T47D (cell line): ENCODE data around the gene SH3PXD2B.

Experiments used
- DNase-seq, 2 experiments: peaks; one replicate each; pipeline versions ENCODE4 v3.0.0 to v3.0.0-alpha.2; 2011 to 2012; ENCODE audit warnings: low read depth in 1 of 2, low spot score in 1 of 2
- JUND ChIP-seq: IDR thresholded peaks from 2 replicates; pipeline ENCODE4 v1.6.1; 2012; ENCODE audit warnings: low read depth
- in situ Hi-C: cut with HindIII; loops from 2 replicates; pipeline ENCODE4 v1.10.0; 2016; ENCODE audit warnings: low sequenced_read_pairs, low pct_unique_long_range_greater_than_20kb

Gene SH3PXD2B

GRCh38 chr5:172455511-172456061, 1.3 kb upstream of the SH3PXD2B start:
- in situ Hi-C loops = no loop called here
- no peak for DNase-seq

GRCh38 chr5:172455087-172455381, 709 bp upstream of the SH3PXD2B start:
- in situ Hi-C loops = no loop called here
- DNase-seq = no peak
- no peak for TF ChIP-seq JUND

More at GRCh38 chr5:172455511-172456061, 1.3 kb upstream of the SH3PXD2B start:
- no peak for TF ChIP-seq JUND

GRCh38 chr5:172453986-172454357, 353 bp downstream of the SH3PXD2B start:
- in situ Hi-C loops = no loop called here
- no peak for DNase-seq
- no peak for TF ChIP-seq JUND

- no peak for TF ChIP-seq JUND
- in situ Hi-C loops = no loop called here
- DNase-seq = no peak
These were observed 929 bp downstream of the SH3PXD2B start for GRCh38 chr5:172453206-172453985.

- TF ChIP-seq JUND = no peak
- in situ Hi-C loops = no loop called here
- no peak for DNase-seq
These were observed 1.7 kb downstream of the SH3PXD2B start for GRCh38 chr5:172452398-172453205.

DNA sequence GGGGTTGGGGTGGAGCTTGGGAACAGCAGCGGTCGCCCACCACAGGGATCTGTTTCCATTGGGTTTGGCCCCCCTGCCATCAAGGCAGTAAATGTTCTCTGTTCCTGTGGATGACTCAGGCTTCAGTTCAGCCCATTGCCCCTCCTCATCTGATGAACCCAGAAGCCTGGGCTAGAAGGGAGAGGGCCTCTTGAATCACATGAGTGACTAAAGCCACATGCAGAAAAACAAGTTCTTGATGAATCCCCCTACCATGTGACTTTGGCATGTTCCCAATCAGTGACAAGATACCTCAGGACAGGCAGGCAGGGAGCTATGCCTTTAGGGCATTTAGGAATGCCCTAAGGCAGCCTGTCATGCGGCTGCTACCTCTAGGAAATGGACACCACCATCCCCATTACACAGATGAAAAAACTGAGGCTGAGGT, 2.5 kb downstream of the SH3PXD2B start:
- TF ChIP-seq JUND = no peak
- DNase-seq = no peak
- in situ Hi-C loops = no loop called here

DNA sequence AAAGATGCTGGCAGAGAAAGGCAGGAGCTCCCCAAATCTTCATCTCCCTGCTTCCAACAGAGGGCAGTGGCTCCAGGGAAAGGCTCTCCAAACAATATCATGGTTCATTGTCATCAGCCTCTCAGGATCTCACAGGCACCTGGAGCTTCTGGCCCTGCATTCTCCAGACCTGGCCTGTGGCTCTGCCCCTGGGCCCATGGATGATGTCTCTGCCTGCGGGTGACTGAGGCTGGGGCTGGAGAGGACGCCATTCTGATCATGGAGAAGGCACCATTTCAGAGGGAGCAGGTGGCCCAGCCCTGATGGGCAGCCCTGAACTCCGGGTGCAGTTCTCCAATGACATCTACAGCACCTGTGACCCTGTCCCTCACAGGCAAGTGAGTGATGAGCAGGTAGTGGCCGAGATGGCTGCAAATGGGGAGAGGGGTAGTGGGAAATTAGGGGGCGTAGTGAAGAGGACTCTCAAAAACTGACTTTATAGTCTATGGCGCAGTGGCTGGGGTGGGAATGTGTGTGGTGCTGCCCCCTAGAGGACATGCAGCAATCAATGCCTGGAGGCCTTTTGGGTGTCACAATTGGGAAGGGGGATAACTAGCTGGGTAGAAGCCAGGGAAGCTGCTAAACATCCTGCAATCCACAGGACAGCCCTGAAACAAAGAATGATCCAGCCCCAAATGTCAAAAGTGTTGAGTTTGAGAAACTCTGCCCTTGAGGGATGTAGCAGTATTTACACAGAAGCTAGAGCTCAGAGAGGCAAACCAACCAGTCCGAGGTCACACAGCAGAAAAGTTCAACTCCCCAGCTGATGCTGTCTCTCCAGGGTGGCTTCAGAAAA, 3.2 kb downstream of the SH3PXD2B start:
- in situ Hi-C loops = no loop called here
- peak in 1 of 2 experiments; percentile 46 for DNase-seq
- no peak for TF ChIP-seq JUND

DNA sequence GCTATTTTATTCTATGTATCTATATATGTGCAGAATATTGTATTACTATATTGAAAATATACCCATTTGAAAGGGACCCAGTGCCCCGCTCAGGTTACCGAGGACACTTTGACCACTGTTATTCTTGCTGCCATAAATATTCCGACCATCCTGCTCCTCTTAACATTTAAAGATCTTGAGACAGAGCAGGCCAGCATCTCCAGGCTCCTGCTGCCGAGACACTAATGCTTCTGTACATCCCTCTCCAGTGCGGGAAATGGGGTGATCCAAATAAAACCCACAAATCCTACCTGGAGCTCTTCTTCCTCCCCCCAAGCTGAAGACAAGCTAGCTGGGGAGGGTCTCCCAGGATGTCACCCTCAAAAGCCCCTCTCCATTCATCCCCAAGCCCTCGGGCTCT, 3.9 kb downstream of the SH3PXD2B start:
- in situ Hi-C loops = no loop called here
- DNase-seq = no peak
- TF ChIP-seq JUND = no peak

- in situ Hi-C loops = no loop called here
- TF ChIP-seq JUND = no peak
- DNase-seq = no peak
These were observed 5.3 kb downstream of the SH3PXD2B start for GRCh38 chr5:172448999-172449398.

DNA sequence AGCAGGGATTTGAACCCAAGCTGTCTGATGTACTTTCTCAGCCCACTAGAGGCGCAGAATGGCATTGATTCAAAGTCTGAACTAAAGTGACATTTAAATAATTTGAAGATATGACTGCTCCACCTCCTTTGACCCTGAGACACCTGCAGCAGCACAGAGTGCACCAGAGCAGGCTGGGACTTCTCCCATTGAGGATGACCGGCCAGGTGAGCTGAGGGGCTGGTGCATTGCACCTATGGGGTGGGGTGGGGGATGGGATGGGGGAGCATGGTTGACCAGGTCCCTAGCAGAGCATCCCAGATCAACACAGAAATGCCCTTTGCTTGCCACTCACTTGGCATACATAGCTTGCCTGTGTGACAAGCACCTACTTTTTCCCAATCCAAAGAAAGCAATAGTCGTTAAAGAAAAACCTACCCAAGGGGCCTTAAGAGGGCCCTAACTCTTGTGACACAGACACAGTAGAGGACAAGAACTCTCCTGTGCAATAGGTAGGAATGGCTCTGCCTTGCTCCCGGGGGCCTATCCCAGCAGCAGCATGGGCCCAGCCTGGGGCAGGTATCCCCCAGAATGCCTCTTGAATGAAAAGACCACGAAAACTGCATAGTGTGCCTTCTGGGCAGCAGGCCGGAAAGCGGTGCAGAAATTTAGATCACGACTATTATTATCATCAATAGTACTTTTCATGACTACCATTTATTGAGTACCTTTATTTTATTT, 6.5 kb downstream of the SH3PXD2B start:
- no peak for TF ChIP-seq JUND
- in situ Hi-C loops = no loop called here

GRCh38 chr5:172446336-172447051, 7.8 kb downstream of the SH3PXD2B start:
- no peak for DNase-seq
- in situ Hi-C loops = no loop called here
- TF ChIP-seq JUND = no peak

More for the DNA sequence above, 6.5 kb downstream of the SH3PXD2B start:
- DNase-seq = no peak
